ENCODE results near the gene EXOC3.

- TF ChIP-seq EP300 (IDR thresholded peaks at IDR 0.05), result no peak
- TF ChIP-seq CTCF (IDR thresholded peaks at IDR 0.05), result peak in 1 of 4 experiments; percentile 4
These were observed 29.9 kb downstream of the EXOC3 start for GRCh38 chr5:472656-473550.

Data from gastroesophageal sphincter (tissue), 3 donors.